Measurements from ENCODE around the gene ATP6V1C2.

ATP6V1C2 gene, protein sequence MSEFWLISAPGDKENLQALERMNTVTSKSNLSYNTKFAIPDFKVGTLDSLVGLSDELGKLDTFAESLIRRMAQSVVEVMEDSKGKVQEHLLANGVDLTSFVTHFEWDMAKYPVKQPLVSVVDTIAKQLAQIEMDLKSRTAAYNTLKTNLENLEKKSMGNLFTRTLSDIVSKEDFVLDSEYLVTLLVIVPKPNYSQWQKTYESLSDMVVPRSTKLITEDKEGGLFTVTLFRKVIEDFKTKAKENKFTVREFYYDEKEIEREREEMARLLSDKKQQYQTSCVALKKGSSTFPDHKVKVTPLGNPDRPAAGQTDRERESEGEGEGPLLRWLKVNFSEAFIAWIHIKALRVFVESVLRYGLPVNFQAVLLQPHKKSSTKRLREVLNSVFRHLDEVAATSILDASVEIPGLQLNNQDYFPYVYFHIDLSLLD

DNA sequence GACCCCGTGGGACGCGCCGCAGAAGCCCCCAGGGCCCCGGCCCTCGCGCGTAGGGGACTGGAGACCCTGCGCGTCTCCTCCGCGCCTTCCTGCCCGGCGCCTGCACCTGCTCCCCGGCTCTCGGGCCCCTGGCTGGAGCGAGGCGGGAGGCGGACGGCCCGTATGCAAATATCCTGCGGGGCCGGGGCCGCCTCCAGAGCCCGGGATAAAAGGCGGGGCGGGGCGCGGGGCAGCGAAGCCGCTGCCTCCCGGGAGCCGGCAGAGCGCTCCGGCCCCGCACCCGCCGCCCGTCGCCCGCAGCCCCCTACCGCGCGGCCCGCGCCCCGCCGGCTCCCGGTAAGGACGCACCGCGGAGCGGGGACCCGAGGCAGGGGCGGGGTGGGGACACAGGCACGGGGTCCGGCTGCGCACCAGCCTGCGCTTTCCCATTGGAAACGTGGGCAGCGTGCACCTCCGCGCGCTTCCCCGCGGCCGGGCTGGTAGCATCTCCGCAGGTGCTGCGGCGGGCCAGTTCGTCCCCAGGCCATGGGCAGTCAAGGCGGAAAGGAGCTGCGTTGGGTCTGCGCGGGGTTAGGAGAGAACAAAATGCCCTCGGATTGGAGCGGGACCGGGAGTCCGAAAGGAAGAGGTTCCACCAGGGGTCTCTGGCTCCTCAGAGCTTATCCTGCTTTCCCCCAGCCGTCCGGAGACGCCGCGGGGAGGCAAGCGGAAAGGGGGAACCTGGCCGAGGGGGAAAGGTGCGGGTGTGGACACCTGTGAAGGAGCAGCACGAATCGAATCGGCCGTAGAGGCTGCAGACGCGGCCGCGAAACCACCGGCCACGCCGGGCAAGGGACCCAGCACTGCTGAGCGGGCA is at the start of gene ATP6V1C2:
ATP6V1C2 (plus strand) TSS at position 235 of the 856 bp plus-strand sequence. CDS start 1,220 bp downstream, outside the sequence.
- no peak within 1 kb of the TSS for H3K27ac ChIP-seq (ENCODE audit: poor library complexity, severe bottlenecking)
- ATAC-seq (ENCODE audit: low read depth) (peak; percentile 37; the same call in 2 of the 3 replicates), DNase-seq (ENCODE audit: low spot score) (no peak)
- H3K27me3 ChIP-seq (ENCODE audit: insufficient read depth, poor library complexity, severe bottlenecking), result peaks cover 43% of the 10 kb centered on the region
- H3K9me3 ChIP-seq (ENCODE audit: severe bottlenecking), result no peaks in the 10 kb centered on the region
- H3K4me1 ChIP-seq (ENCODE audit: insufficient read depth, poor library complexity, severe bottlenecking), result peaks cover 20% of the 10 kb centered on the region
- H3K4me3 ChIP-seq (ENCODE audit: severe bottlenecking), result peak within 1 kb of the TSS; percentile 27
- TF ChIP-seq, protein P1, sequence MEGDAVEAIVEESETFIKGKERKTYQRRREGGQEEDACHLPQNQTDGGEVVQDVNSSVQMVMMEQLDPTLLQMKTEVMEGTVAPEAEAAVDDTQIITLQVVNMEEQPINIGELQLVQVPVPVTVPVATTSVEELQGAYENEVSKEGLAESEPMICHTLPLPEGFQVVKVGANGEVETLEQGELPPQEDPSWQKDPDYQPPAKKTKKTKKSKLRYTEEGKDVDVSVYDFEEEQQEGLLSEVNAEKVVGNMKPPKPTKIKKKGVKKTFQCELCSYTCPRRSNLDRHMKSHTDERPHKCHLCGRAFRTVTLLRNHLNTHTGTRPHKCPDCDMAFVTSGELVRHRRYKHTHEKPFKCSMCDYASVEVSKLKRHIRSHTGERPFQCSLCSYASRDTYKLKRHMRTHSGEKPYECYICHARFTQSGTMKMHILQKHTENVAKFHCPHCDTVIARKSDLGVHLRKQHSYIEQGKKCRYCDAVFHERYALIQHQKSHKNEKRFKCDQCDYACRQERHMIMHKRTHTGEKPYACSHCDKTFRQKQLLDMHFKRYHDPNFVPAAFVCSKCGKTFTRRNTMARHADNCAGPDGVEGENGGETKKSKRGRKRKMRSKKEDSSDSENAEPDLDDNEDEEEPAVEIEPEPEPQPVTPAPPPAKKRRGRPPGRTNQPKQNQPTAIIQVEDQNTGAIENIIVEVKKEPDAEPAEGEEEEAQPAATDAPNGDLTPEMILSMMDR (IDR thresholded peaks at IDR 0.05; ENCODE audit: poor library complexity, severe bottlenecking), result no peak
- H3K36me3 ChIP-seq (ENCODE audit: low read depth), result no peaks in the 10 kb centered on the region

DNA sequence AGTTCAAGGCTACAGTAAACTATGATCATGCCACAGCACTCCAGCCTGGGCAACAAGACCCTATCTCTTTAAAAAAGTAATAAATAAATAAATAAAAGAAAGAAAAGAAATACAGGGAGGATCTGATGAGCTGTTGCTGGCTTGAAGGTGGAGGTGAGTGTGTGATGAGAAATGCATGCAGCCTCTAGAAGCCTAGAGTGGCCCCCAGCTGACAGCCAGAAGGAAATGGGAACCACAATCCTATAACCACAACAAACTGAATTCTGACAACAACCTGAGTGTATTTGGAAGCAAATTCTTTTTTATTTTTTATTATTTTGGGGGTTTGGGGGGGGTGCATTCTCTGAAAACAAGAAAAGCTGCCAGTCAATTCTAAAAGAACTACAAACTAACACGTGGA is 46.3 kb upstream of the ATP6V1C2 start:
- Histone ChIP-seq H3K27me3 (ENCODE audit: insufficient read depth, poor library complexity, severe bottlenecking) (no peaks in the 10 kb centered on the region), H3K9me3 (ENCODE audit: severe bottlenecking) (no peaks in the 10 kb centered on the region), H3K4me3 (ENCODE audit: severe bottlenecking) (no peak overlapping the region), H3K27ac (ENCODE audit: poor library complexity, severe bottlenecking) (no peak overlapping the region), H3K4me1 (ENCODE audit: insufficient read depth, poor library complexity, severe bottlenecking) (no peaks in the 10 kb centered on the region), H3K36me3 (ENCODE audit: low read depth) (peaks cover 71% of the 10 kb centered on the region)
- DNase-seq (ENCODE audit: low spot score) (no peak), ATAC-seq (ENCODE audit: low read depth) (no peak)
- TF ChIP-seq, protein P1 (IDR thresholded peaks at IDR 0.05; ENCODE audit: poor library complexity, severe bottlenecking), result no peak

DNA sequence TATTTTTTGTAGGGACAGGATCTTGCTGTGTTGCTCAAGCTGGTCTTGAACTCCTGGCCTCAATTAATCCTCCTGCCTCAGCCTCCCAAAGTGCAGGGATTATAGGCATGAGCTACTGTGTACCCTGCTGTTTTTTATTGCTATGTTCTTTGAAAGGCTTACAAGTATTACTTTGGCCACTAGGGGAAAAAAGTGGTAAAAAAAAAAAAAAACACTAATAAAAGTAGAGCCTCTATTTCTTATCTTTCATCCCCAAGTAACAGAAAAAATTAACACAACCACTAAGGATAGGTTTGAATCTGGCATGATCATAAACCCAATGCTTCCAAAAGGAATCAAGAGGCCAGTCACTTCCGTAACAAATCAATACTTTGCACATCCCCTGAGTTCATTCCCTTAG is 43.2 kb upstream of the ATP6V1C2 start:
- ATAC-seq (ENCODE audit: low read depth), result no peak
- no peak for DNase-seq (ENCODE audit: low spot score)
- H3K27me3 ChIP-seq (ENCODE audit: insufficient read depth, poor library complexity, severe bottlenecking), result no peaks in the 10 kb centered on the region

DNA sequence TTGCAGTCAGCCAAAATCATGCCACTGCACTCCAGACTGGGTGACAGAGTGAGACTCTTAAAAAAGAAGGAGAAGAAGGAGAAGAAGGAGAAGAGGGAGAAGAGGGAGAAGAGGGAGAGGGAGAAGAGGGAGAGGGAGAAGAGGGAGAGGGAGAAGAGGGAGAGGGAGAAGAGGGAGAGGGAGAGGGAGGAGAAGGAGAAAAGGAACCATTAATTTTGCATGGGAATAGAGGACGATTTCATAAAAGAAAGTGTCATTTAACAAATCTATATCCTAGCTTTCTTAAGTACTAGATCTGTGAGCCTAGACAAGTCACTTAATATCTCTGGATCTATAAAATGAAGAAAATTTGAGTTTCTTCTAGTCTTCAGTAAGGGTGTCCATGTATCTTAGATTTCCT is 41.2 kb upstream of the ATP6V1C2 start:
- no peak for DNase-seq (ENCODE audit: low spot score)
- Histone ChIP-seq H3K27ac (ENCODE audit: poor library complexity, severe bottlenecking) (no peak overlapping the region), H3K9me3 (ENCODE audit: severe bottlenecking) (no peaks in the 10 kb centered on the region), H3K36me3 (ENCODE audit: low read depth) (peaks cover 65% of the 10 kb centered on the region), H3K4me1 (ENCODE audit: insufficient read depth, poor library complexity, severe bottlenecking) (no peaks in the 10 kb centered on the region), H3K4me3 (ENCODE audit: severe bottlenecking) (no peak overlapping the region), H3K27me3 (ENCODE audit: insufficient read depth, poor library complexity, severe bottlenecking) (no peaks in the 10 kb centered on the region)
- TF ChIP-seq, protein P1 (IDR thresholded peaks at IDR 0.05; ENCODE audit: poor library complexity, severe bottlenecking), result no peak
- no peak for ATAC-seq (ENCODE audit: low read depth)

More for the DNA sequence above, 43.2 kb upstream of the ATP6V1C2 start:
- Histone ChIP-seq H3K36me3 (ENCODE audit: low read depth) (peaks cover 65% of the 10 kb centered on the region), H3K4me1 (ENCODE audit: insufficient read depth, poor library complexity, severe bottlenecking) (no peaks in the 10 kb centered on the region), H3K9me3 (ENCODE audit: severe bottlenecking) (no peaks in the 10 kb centered on the region), H3K27ac (ENCODE audit: poor library complexity, severe bottlenecking) (no peak overlapping the region), H3K4me3 (ENCODE audit: severe bottlenecking) (no peak overlapping the region)
- TF ChIP-seq, protein P1 (IDR thresholded peaks at IDR 0.05; ENCODE audit: poor library complexity, severe bottlenecking), result peak; percentile 15
